Measurements from ENCODE around the gene TRAF2.

DNA sequence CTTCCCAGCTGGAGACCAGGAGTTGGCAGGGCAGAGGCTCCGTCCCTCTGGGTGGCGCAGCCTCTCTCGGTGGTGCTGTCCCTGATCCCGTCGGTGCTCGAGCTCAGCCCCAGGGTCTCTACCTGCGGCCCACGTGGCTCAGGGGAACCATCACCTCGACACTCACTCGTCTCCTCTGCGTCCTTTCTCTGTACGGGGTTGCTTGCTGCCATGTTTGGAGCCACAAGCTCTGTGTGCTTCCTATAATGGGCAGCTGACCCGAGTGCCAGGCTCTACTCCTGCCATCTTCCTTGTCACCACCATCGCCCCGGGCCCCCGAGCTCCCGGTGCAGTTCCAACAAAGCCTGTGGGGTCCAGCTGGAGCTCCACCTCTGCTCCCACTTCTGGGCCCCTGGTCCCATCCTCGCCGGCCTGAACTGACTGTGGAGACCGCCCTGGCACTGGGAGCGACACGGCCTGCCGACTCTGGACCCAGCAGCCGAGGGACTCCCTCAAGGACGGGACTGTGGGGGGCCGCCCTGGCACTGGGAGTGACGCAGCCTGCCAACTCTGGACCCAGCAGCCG lies 53.2 kb downstream of the TRAF2 start:
- TF ChIP-seq ZNF143 (CRISPR knock-in tag; IDR thresholded peaks at IDR 0.05) = no peak
- TF ChIP-seq SMARCC2 (IDR thresholded peaks at IDR 0.05; ENCODE audit: low read depth) = no peak
- TF ChIP-seq DMBX1 (CRISPR knock-in tag; IDR thresholded peaks at IDR 0.05; ENCODE audit: borderline replicate concordance) = no peak
- TF ChIP-seq FUS (optimal IDR thresholded peaks at IDR 0.05; ENCODE audit: low read depth, low read length) = no peak
- no peak for TF ChIP-seq DACH1 (IDR thresholded peaks at IDR 0.05; ENCODE audit: partially characterized antibody)
- no peak; the same call in 1 of the 2 replicates for TF ChIP-seq POLR2A (conservative IDR thresholded peaks at IDR 0.05)
- no peak for TF ChIP-seq XRCC5 (IDR thresholded peaks at IDR 0.05; ENCODE audit: low read depth, low read length)
- TF ChIP-seq TSC22D4 (tag; IDR thresholded peaks at IDR 0.05) = no peak
- TF ChIP-seq CBX1 (IDR thresholded peaks at IDR 0.05; ENCODE audit: low read depth) = no peak
- TF ChIP-seq, protein P1, sequence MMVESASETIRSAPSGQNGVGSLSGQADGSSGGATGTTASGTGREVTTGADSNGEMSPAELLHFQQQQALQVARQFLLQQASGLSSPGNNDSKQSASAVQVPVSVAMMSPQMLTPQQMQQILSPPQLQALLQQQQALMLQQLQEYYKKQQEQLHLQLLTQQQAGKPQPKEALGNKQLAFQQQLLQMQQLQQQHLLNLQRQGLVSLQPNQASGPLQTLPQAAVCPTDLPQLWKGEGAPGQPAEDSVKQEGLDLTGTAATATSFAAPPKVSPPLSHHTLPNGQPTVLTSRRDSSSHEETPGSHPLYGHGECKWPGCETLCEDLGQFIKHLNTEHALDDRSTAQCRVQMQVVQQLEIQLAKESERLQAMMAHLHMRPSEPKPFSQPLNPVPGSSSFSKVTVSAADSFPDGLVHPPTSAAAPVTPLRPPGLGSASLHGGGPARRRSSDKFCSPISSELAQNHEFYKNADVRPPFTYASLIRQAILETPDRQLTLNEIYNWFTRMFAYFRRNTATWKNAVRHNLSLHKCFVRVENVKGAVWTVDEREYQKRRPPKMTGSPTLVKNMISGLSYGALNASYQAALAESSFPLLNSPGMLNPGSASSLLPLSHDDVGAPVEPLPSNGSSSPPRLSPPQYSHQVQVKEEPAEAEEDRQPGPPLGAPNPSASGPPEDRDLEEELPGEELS (CRISPR knock-in tag; IDR thresholded peaks at IDR 0.05; ENCODE audit: borderline replicate concordance) = no peak
